ENCODE data around the gene ADGRE1. TPM values are rescaled to one million over a fixed set of nuclear protein-coding genes. Genes with fewer than 3 reads are reported as not detected.

Gene ADGRE1
- total and polyA plus RNA-seq, 2 experiments from 2014 or later = not detected

- TF ChIP-seq, protein P1, sequence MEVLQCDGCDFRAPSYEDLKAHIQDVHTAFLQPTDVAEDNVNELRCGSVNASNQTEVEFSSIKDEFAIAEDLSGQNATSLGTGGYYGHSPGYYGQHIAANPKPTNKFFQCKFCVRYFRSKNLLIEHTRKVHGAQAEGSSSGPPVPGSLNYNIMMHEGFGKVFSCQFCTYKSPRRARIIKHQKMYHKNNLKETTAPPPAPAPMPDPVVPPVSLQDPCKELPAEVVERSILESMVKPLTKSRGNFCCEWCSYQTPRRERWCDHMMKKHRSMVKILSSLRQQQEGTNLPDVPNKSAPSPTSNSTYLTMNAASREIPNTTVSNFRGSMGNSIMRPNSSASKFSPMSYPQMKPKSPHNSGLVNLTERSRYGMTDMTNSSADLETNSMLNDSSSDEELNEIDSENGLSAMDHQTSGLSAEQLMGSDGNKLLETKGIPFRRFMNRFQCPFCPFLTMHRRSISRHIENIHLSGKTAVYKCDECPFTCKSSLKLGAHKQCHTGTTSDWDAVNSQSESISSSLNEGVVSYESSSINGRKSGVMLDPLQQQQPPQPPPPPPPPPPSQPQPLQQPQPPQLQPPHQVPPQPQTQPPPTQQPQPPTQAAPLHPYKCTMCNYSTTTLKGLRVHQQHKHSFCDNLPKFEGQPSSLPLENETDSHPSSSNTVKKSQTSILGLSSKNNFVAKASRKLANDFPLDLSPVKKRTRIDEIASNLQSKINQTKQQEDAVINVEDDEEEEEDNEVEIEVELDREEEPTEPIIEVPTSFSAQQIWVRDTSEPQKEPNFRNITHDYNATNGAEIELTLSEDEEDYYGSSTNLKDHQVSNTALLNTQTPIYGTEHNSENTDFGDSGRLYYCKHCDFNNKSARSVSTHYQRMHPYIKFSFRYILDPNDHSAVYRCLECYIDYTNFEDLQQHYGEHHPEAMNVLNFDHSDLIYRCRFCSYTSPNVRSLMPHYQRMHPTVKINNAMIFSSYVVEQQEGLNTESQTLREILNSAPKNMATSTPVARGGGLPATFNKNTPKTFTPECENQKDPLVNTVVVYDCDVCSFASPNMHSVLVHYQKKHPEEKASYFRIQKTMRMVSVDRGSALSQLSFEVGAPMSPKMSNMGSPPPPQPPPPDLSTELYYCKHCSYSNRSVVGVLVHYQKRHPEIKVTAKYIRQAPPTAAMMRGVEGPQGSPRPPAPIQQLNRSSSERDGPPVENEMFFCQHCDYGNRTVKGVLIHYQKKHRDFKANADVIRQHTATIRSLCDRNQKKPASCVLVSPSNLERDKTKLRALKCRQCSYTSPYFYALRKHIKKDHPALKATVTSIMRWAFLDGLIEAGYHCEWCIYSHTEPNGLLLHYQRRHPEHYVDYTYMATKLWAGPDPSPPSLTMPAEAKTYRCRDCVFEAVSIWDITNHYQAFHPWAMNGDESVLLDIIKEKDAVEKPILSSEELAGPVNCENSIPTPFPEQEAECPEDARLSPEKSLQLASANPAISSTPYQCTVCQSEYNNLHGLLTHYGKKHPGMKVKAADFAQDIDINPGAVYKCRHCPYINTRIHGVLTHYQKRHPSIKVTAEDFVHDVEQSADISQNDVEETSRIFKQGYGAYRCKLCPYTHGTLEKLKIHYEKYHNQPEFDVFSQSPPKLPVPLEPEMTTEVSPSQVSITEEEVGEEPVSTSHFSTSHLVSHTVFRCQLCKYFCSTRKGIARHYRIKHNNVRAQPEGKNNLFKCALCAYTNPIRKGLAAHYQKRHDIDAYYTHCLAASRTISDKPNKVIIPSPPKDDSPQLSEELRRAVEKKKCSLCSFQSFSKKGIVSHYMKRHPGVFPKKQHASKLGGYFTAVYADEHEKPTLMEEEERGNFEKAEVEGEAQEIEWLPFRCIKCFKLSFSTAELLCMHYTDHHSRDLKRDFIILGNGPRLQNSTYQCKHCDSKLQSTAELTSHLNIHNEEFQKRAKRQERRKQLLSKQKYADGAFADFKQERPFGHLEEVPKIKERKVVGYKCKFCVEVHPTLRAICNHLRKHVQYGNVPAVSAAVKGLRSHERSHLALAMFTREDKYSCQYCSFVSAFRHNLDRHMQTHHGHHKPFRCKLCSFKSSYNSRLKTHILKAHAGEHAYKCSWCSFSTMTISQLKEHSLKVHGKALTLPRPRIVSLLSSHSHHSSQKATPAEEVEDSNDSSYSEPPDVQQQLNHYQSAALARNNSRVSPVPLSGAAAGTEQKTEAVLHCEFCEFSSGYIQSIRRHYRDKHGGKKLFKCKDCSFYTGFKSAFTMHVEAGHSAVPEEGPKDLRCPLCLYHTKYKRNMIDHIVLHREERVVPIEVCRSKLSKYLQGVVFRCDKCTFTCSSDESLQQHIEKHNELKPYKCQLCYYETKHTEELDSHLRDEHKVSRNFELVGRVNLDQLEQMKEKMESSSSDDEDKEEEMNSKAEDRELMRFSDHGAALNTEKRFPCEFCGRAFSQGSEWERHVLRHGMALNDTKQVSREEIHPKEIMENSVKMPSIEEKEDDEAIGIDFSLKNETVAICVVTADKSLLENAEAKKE (CRISPR knock-in tag; IDR thresholded peaks at IDR 0.05) = no peak
- TF ChIP-seq STAT1 (IDR thresholded peaks at IDR 0.05; ENCODE audit: unreplicated experiment) = no peak
- no peak for TF ChIP-seq JUNB (IDR thresholded peaks at IDR 0.05; ENCODE audit: unreplicated experiment)
- no peak for TF ChIP-seq ZNF114 (CRISPR knock-in tag; IDR thresholded peaks at IDR 0.05)
- no peak for TF ChIP-seq REST (IDR thresholded peaks at IDR 0.05; ENCODE audit: unreplicated experiment)
- TF ChIP-seq, protein P2, sequence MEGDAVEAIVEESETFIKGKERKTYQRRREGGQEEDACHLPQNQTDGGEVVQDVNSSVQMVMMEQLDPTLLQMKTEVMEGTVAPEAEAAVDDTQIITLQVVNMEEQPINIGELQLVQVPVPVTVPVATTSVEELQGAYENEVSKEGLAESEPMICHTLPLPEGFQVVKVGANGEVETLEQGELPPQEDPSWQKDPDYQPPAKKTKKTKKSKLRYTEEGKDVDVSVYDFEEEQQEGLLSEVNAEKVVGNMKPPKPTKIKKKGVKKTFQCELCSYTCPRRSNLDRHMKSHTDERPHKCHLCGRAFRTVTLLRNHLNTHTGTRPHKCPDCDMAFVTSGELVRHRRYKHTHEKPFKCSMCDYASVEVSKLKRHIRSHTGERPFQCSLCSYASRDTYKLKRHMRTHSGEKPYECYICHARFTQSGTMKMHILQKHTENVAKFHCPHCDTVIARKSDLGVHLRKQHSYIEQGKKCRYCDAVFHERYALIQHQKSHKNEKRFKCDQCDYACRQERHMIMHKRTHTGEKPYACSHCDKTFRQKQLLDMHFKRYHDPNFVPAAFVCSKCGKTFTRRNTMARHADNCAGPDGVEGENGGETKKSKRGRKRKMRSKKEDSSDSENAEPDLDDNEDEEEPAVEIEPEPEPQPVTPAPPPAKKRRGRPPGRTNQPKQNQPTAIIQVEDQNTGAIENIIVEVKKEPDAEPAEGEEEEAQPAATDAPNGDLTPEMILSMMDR (conservative IDR thresholded peaks at IDR 0.05; ENCODE audit: low read depth in 2 of 2) = no peak
- TF ChIP-seq ZNF331 (CRISPR knock-in tag; IDR thresholded peaks at IDR 0.05; ENCODE audit: low read depth) = no peak
- TF ChIP-seq ETS1 (IDR thresholded peaks at IDR 0.05) = no peak
- TF ChIP-seq EZH2phosphoT487 (IDR thresholded peaks at IDR 0.05; ENCODE audit: unreplicated experiment) = no peak
Observed at GRCh38 chr19:6987850-6988249, 100.5 kb downstream of the ADGRE1 start (continued).

Data from GM23338 (cell line).